HG02885 (cell line): ENCODE results near the gene PHACTR3.

Experiments used
- ATAC-seq: cut with Tn5 transposase; IDR thresholded peaks from one replicate; pipeline ENCODE4 v1.9.1; 2021; ENCODE audit warnings: mild to moderate bottlenecking; ENCODE audit not compliant: unreplicated experiment, poor library complexity

The PHACTR3 gene

GRCh38 chr20:59784365-59784764 is 180.0 kb downstream of the PHACTR3 start:
- no peak for ATAC-seq

- ATAC-seq: no peak
Measured at GRCh38 chr20:59784791-59785668, 180.7 kb downstream of the PHACTR3 start.

- ATAC-seq: no peak
Measured at GRCh38 chr20:59785669-59785959, 181.3 kb downstream of the PHACTR3 start.

GRCh38 chr20:59785986-59786795 is 181.9 kb downstream of the PHACTR3 start:
- ATAC-seq: no peak

GRCh38 chr20:59786801-59787537 is 182.6 kb downstream of the PHACTR3 start:
- no peak for ATAC-seq

- no peak for ATAC-seq
Measured at GRCh38 chr20:59787538-59787890, 183.2 kb downstream of the PHACTR3 start.

- no peak for ATAC-seq
Measured at GRCh38 chr20:59788196-59788735, 183.9 kb downstream of the PHACTR3 start.

GRCh38 chr20:59788811-59789397 is 184.6 kb downstream of the PHACTR3 start:
- ATAC-seq: no peak

GRCh38 chr20:59789686-59790085 is 185.3 kb downstream of the PHACTR3 start:
- no peak for ATAC-seq

GRCh38 chr20:59790346-59790745 is 186.0 kb downstream of the PHACTR3 start:
- no peak for ATAC-seq

GRCh38 chr20:59792300-59792699 is 188.0 kb downstream of the PHACTR3 start:
- no peak for ATAC-seq

GRCh38 chr20:59794555-59794954 is 190.2 kb downstream of the PHACTR3 start:
- no peak for ATAC-seq

GRCh38 chr20:59800309-59800708 is 196.0 kb downstream of the PHACTR3 start:
- no peak for ATAC-seq

- ATAC-seq: no peak
Measured at GRCh38 chr20:59802018-59802417, 197.7 kb downstream of the PHACTR3 start.

- no peak for ATAC-seq
Measured at GRCh38 chr20:59802471-59803221, 198.3 kb downstream of the PHACTR3 start.

GRCh38 chr20:59804347-59804746 is 200.0 kb downstream of the PHACTR3 start:
- no peak for ATAC-seq

GRCh38 chr20:59804871-59805665 is 200.7 kb downstream of the PHACTR3 start:
- ATAC-seq: no peak

- no peak for ATAC-seq
Measured at GRCh38 chr20:59805786-59806577, 201.6 kb downstream of the PHACTR3 start.
